Activated CD8-positive, alpha-beta T cell treated with anti-CD3 and anti-CD28 coated beads, Interleukin-2, amount 10 ng/mL, durations not matched to agents 7 days and 5 days (primary cell): Measurements from ENCODE around the gene XPR1. TPM values are rescaled to one million over a fixed set of nuclear protein-coding genes. Genes with fewer than 3 reads are reported as not detected.

ENCODE experiments used
- ATAC-seq: fragments of 150-1000 bp; cut with Tn5 transposase; one replicate; pipeline ENCODE4 v1.10.0; 2021; ENCODE audit warnings: moderate library complexity
- CTCF ChIA-PET: fragments of 350-600 bp; sonication (Branson Sonifier 250); formaldehyde crosslinking; loops from one replicate; lab custom pipeline; 2021; ENCODE audit warnings: antibody characterized with exemption; lab: Charles Lee
- POLR2A ChIA-PET: fragments of 350-600 bp; sonication (Branson Sonifier 250); formaldehyde crosslinking; loops from one replicate; lab custom pipeline; 2021; ENCODE audit warnings: antibody characterized with exemption; lab: Charles Lee
- DNase-seq: peaks from one replicate; pipeline ENCODE4 v3.0.0-alpha.2; 2020
- H3K27ac Mint-ChIP-seq: one replicate; pipeline ENCODE4 v1.8.0; 2021; ENCODE audit warnings: mild to moderate bottlenecking, mixed read lengths
- H3K27me3 Mint-ChIP-seq: one replicate; pipeline ENCODE4 v1.8.0; 2021; ENCODE audit warnings: low read depth, mixed read lengths
- H3K36me3 Mint-ChIP-seq: one replicate; pipeline ENCODE4 v1.8.0; 2021; ENCODE audit warnings: low read depth, mixed read lengths
- H3K4me1 Mint-ChIP-seq: one replicate; pipeline ENCODE4 v1.8.0; 2021; ENCODE audit warnings: low read depth, mixed read lengths
- H3K4me3 Mint-ChIP-seq: one replicate; pipeline ENCODE4 v1.8.0; 2021; ENCODE audit warnings: mild to moderate bottlenecking, mixed read lengths
- H3K9me3 Mint-ChIP-seq: one replicate; pipeline ENCODE4 v1.8.0; 2022; ENCODE audit warnings: mixed read lengths; ENCODE audit not compliant: insufficient read depth
- total RNA-seq, 2 experiments: library from RNA; stranded (reverse); gene quantifications; one replicate each; pipeline ENCODE4 v1.2.3, GENCODE V29; 2021

Gene XPR1
- total RNA-seq, 2 experiments from 2014 or later: 17.7 to 20.9 TPM

DNA sequence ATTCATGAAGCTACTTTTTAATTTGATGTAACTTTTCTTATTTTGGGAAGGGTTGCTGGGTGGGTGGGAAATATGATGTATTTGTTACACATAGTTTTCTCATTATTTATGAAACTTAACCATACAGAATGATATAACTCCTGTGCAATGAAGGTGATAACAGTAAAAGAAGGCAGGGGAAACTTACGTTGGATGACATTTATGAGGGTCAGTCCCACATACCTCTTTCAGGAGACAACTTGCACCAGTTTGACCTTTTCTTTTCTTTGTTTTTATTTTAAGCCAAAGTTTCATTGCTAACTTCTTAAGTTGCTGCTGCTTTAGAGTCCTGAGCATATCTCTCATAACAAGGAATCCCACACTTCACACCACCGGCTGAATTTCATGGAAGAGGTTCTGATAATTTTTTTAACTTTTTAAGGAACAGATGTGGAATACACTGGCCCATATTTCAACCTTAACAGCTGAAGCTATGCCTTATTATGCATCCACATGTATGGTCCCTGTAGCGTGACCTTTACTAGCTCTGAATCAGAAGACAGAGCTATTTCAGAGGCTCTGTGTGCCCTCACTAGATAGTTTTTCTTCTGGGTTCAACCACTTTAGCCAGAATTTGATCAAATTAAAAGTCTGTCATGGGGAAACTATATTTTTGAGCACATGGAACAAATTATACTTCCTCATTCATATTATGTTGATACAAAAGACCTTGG lies 252.9 kb downstream of the XPR1 start:
- DNase-seq (no peak), ATAC-seq (no peak)
- Mint-ChIP-seq H3K4me1 (no peaks in the 10 kb centered on the region), H3K9me3 (no peaks in the 10 kb centered on the region), H3K4me3 (no peak overlapping the region), H3K27me3 (no peaks in the 10 kb centered on the region), H3K27ac (no peak overlapping the region), H3K36me3 (no peaks in the 10 kb centered on the region)
- ChIA-PET CTCF (interaction anchor here (0.7 to 5.6 kb wide), 5 partner anchors 36 to 540 kb away, joined by 3 to 53 read pairs (median 3); no protein-coding TSS in a partner anchor), POLR2A (no interaction called here)

GRCh38 chr1:180886338-180886737 lies 254.5 kb downstream of the XPR1 start:
- H3K4me3 Mint-ChIP-seq: no peak overlapping the region
- no peaks in the 10 kb centered on the region for H3K9me3 Mint-ChIP-seq
- H3K36me3 Mint-ChIP-seq: no peaks in the 10 kb centered on the region
- ATAC-seq (no peak), DNase-seq (no peak)
- ChIA-PET CTCF (interaction anchor here (1.0 to 5.6 kb wide), 2 partner anchors 23 to 256 kb away, joined by 3 to 53 read pairs; no protein-coding TSS in a partner anchor), POLR2A (no interaction called here)
- H3K27me3 Mint-ChIP-seq: no peaks in the 10 kb centered on the region
- no peaks in the 10 kb centered on the region for H3K4me1 Mint-ChIP-seq
- H3K27ac Mint-ChIP-seq: no peak overlapping the region

GRCh38 chr1:180887841-180888240 lies 256.0 kb downstream of the XPR1 start:
- H3K4me1 Mint-ChIP-seq: no peaks in the 10 kb centered on the region
- ATAC-seq: no peak
- POLR2A ChIA-PET: no interaction called here
- no peak overlapping the region for H3K27ac Mint-ChIP-seq
- no peak for DNase-seq
- no peaks in the 10 kb centered on the region for H3K36me3 Mint-ChIP-seq
- CTCF ChIA-PET: no interaction called here
- H3K4me3 Mint-ChIP-seq: no peak overlapping the region
- no peaks in the 10 kb centered on the region for H3K9me3 Mint-ChIP-seq
- H3K27me3 Mint-ChIP-seq: no peaks in the 10 kb centered on the region

GRCh38 chr1:180888870-180889269 lies 257.0 kb downstream of the XPR1 start:
- DNase-seq (no peak), ATAC-seq (no peak)
- Mint-ChIP-seq H3K27me3 (no peaks in the 10 kb centered on the region), H3K4me3 (no peak overlapping the region), H3K36me3 (no peaks in the 10 kb centered on the region), H3K9me3 (no peaks in the 10 kb centered on the region), H3K27ac (no peak overlapping the region), H3K4me1 (peaks cover 6% of the 10 kb centered on the region)
- CTCF ChIA-PET: no interaction called here
- POLR2A ChIA-PET: no interaction called here

GRCh38 chr1:180889325-180889724 lies 257.5 kb downstream of the XPR1 start:
- CTCF ChIA-PET: no interaction called here
- H3K4me1 Mint-ChIP-seq: peaks cover 7% of the 10 kb centered on the region
- ATAC-seq (no peak), DNase-seq (no peak)
- H3K9me3 Mint-ChIP-seq: no peaks in the 10 kb centered on the region
- no peaks in the 10 kb centered on the region for H3K36me3 Mint-ChIP-seq
- POLR2A ChIA-PET: no interaction called here
- no peak overlapping the region for H3K27ac Mint-ChIP-seq
- no peaks in the 10 kb centered on the region for H3K27me3 Mint-ChIP-seq
- no peak overlapping the region for H3K4me3 Mint-ChIP-seq

- peaks cover 7% of the 10 kb centered on the region for H3K4me1 Mint-ChIP-seq
- H3K9me3 Mint-ChIP-seq: no peaks in the 10 kb centered on the region
- no peak overlapping the region for H3K27ac Mint-ChIP-seq
- H3K27me3 Mint-ChIP-seq: no peaks in the 10 kb centered on the region
- ChIA-PET POLR2A (no interaction called here), CTCF (interaction anchor here (0.8 to 1.1 kb wide), 2 partner anchors 11 to 377 kb away, joined by 3 to 4 read pairs; no protein-coding TSS in a partner anchor)
- H3K36me3 Mint-ChIP-seq: no peaks in the 10 kb centered on the region
- ATAC-seq: no peak
- no peak for DNase-seq
- no peak overlapping the region for H3K4me3 Mint-ChIP-seq
Measured at GRCh38 chr1:180892272-180892671, 260.4 kb downstream of the XPR1 start.

- ChIA-PET POLR2A (no interaction called here), CTCF (interaction anchor here (0.8 kb wide), 1 partner anchor 377 kb away, joined by 3 read pairs; no protein-coding TSS in a partner anchor)
- Mint-ChIP-seq H3K9me3 (no peaks in the 10 kb centered on the region), H3K36me3 (no peaks in the 10 kb centered on the region), H3K27me3 (no peaks in the 10 kb centered on the region), H3K4me3 (no peak overlapping the region), H3K4me1 (peaks cover 7% of the 10 kb centered on the region), H3K27ac (no peak overlapping the region)
- ATAC-seq: no peak
- no peak for DNase-seq
Measured at GRCh38 chr1:180892675-180893074, 260.9 kb downstream of the XPR1 start.

DNA sequence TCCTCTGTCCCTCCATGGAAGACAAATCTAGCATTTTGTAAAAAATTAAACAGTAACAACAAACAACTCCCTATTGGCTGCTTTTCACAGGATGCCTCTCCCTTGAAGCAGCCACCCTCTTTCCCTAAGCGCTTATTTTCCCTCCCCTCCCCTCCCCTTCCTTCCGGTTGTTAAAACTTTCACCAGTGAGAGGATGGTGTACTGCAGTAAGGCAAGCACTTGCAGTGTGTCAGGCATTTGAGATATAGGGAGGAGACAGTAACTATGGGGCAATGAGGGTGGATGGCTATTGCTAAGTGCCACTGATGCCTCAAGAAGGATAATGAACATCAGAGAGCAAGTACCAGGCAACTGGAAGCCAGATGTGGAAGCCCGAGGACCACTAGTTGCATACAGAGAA lies 261.8 kb downstream of the XPR1 start:
- ATAC-seq (no peak), DNase-seq (no peak)
- ChIA-PET POLR2A (no interaction called here), CTCF (no interaction called here)
- Mint-ChIP-seq H3K4me3 (no peak overlapping the region), H3K9me3 (no peaks in the 10 kb centered on the region), H3K4me1 (peaks cover 7% of the 10 kb centered on the region), H3K27me3 (no peaks in the 10 kb centered on the region), H3K27ac (no peak overlapping the region), H3K36me3 (no peaks in the 10 kb centered on the region)

- Mint-ChIP-seq H3K36me3 (no peaks in the 10 kb centered on the region), H3K9me3 (no peaks in the 10 kb centered on the region)
Measured at GRCh38 chr1:180896161-180896560, 264.3 kb downstream of the XPR1 start.

DNA sequence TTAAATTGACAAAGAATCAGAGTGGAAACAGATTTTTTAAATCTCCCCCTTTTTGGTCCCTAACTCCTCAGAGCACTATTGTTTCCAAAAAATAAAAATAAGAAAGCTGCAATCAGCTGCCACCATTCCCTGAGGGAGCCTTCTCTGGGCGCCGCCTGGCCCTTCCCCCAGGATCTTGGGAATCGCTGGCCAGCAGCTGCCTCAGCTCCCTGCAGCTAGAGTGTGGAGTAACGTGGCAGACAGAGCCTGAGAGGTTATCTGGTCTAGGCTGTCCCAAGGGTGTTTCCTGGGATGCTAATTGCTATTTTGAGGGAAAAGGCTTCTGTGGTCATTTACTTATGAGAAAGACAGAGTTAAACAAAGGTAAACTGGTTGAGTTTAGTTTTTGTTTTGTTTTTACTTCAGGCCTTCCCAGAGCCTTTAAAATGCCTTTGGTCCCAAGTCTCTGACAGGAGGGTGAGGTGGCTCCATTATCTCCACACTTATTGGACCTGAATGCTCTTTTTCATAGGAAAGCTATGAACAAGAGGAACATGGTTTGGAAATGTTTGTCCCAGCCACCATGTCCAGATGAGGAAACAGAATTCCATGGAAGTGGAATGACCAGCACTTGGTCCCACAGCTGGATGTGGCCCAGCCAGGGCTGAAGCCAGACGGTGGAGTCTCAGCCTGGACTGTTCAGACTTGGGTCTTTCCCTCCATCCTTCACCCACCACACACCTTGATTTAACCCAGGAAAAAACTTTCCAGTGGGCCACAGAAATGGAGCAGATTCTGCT lies 266.8 kb downstream of the XPR1 start:
- peaks cover 3% of the 10 kb centered on the region for H3K4me1 Mint-ChIP-seq
- H3K27ac Mint-ChIP-seq: no peak overlapping the region
- H3K4me3 Mint-ChIP-seq: no peak overlapping the region
- ATAC-seq (no peak), DNase-seq (no peak)
- H3K36me3 Mint-ChIP-seq: no peaks in the 10 kb centered on the region
- no peaks in the 10 kb centered on the region for H3K27me3 Mint-ChIP-seq
- POLR2A ChIA-PET: no interaction called here
- CTCF ChIA-PET: interaction anchor here (0.8 kb wide), 1 partner anchor 366 kb away, joined by 3 read pairs; no protein-coding TSS in a partner anchor
- H3K9me3 Mint-ChIP-seq: no peaks in the 10 kb centered on the region

More at GRCh38 chr1:180896161-180896560, 264.3 kb downstream of the XPR1 start:
- Mint-ChIP-seq H3K4me1 (peaks cover 7% of the 10 kb centered on the region), H3K27ac (no peak overlapping the region), H3K4me3 (no peak overlapping the region), H3K27me3 (no peaks in the 10 kb centered on the region)
- ChIA-PET CTCF (no interaction called here), POLR2A (interaction anchor here (0.6 kb wide), 1 partner anchor 268 kb away, joined by 3 read pairs; no protein-coding TSS in a partner anchor)
- ATAC-seq (no peak), DNase-seq (no peak)

- H3K9me3 Mint-ChIP-seq: no peaks in the 10 kb centered on the region
- POLR2A ChIA-PET: no interaction called here
- no peak overlapping the region for H3K27ac Mint-ChIP-seq
- H3K36me3 Mint-ChIP-seq: no peaks in the 10 kb centered on the region
- CTCF ChIA-PET: interaction anchor here (0.8 kb wide), 1 partner anchor 366 kb away, joined by 3 read pairs; no protein-coding TSS in a partner anchor
- no peak for DNase-seq
- ATAC-seq: no peak
- H3K27me3 Mint-ChIP-seq: no peaks in the 10 kb centered on the region
- no peak overlapping the region for H3K4me3 Mint-ChIP-seq
- no peaks in the 10 kb centered on the region for H3K4me1 Mint-ChIP-seq
Measured at GRCh38 chr1:180899262-180899661, 267.4 kb downstream of the XPR1 start.
